DMS 273 treated with DMSO at 0.1 percent for 48 hours (cell line): ENCODE measurements around the gene MOK.
"Not testable (repeated sequence)": the region's sequence is repeated elsewhere in the genome, so short reads cannot be mapped to it uniquely, and the experiment has no call there.

Experiments
- DNase-seq: peaks from one replicate; lab custom pipeline; 2025; lab: John Stamatoyannopoulos, UW

MOK gene

DNA sequence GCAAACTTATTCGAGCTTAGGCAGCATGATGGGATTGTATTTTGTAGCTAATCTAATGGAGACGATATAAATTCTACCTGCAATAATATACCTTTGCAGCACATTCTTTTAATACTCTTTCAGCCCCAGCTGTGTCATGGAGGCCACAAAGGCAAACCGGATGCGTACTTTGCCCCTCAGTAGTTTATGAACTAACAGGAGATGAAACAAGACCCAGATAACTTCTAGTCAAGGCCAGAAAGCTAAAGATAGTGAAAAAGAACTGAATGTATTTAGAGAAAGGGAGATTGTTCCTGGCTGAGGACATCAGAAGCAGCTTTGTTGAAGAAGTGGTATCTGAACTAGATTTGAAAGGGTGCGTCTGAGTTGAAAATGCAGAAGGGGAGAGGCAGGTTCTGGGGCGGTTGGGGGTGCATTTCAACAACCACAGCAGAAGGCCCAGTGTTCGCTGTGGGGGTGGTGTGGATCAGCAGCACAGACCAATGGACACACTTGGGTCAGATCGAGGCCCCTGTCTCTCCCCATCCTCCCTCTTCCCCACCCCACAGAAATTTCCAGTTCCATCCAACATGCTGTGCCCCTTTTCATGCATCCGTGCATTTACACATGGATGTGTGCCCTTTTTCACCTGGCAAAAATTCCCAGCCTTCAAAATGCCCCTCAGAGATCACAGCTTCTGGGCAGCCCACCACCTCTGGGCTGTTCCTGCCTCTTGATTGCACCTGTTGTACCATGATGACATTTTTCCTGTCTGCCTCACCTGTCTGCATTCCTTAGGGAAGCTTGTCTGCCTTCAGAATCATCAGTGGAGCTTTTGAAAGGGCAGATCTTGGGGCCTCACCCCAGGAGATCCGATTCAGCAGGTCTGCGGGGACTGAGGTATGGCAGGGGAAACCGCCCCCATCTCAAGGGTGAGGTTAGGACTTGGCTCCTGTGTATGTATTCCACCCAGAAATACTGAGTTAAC is 16.8 kb upstream of the MOK start:
- no peak for DNase-seq

DNA sequence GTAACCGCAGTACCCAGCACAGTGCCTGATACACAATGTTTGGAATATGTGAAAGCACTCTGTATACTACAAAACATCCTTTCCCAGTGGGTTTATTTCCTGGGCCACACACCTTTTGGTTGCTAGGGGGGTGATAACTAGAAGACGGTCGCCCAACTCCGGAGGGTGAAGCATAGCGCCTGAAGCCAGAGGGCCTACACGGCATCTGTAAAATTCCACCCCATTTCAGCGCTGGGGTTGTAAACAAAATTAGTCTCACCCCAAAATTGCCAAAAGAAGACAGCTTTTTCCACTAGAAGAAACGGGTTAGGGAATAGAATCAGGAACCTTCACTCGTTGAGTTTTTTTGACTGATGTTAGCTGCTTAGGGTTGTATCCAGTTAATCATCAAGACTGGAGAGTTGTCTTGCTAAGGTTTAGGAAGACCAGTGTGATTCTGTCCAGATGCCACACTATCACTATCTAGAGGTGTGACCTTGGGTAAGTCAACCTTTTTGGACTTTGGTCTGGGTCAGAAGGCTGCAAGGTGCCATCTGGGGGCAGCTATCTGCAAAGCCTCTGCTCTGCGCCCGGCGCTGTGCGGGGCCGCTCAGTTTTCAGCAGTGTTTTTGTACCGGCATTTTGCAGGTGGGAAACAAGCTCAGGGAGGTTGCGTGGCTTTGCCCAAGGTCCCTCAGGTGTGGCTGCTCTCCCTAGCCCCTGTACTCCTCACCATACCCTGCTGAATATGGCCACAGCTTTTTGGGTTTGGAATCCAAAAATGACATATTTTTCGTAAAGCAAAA is 15.9 kb upstream of the MOK start:
- no peak for DNase-seq

- DNase-seq, result no peak
Observed at GRCh38 chr14:102320033-102320660, 15.2 kb upstream of the MOK start.

DNA sequence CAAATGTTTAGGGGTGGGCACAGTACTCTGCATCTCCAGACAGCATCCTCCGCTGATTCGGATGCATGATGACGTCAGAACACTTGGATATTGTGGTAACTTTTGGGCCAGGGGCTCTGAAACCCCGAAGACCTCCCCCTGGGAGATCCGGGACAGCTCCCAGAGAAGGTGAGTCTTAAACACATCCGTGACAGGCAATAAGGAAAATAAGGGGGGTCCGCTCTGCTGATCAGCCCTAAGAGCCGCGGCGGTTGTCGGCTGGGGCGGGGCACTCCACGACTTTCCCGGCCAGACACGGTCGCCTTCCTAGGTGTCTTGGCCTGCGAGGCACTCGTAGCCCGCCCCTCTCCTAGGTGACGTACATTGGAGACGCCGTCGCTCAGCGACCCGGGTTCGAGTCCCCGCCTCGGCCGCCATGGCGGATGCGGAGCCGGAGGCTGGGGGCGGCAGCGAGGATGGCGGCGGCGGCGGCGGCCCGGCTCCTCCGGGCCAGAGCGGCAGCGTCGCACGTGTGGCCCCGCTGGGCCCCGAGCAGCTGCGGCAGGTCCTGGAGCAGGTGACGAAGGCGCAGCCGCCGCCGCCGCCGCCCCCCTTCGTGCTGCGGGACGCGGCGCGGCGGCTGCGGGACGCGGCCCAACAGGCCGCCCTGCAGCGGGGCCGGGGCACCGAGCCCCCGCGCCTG is 14.5 kb upstream of the MOK start, which contains the start of gene ZNF839:
TSS of gene ZNF839 (plus strand) at position 396 of the 682 bp plus-strand sequence. CDS start at position 416, 20 bp downstream.
- peak; percentile 61 for DNase-seq

DNA sequence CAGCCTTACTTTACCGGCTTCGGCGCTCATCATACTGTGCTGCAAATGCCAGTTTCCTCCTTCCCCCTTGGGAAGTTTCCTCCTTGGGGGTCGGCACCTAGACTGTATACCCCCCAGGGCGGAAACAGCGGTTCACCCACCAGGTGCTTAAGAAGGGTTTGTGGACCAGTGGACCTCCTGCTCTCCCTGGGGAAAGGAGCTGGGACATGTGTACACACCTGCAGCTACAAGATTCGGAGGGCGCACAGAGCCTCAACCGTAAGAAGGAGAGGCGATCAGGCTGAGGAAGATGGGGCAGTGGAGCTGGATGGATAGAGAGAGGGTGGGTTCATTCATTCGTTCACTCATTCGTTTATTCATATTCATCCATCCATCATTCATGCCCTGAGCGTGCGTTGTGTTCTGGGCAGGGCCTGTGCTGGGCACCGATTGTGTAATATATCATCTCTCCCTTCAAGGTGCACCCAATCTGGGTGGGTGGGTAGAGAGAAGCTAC is 13.9 kb upstream of the MOK start:
- DNase-seq, result no peak

- DNase-seq, result peak; percentile 28
Observed at GRCh38 chr14:102317564-102318248, 12.7 kb upstream of the MOK start.

GRCh38 chr14:102316743-102317563 is 12.0 kb upstream of the MOK start:
- peak; percentile 67 for DNase-seq

- DNase-seq, result peak; percentile 29
Observed at GRCh38 chr14:102316338-102316742, 11.4 kb upstream of the MOK start.

DNA sequence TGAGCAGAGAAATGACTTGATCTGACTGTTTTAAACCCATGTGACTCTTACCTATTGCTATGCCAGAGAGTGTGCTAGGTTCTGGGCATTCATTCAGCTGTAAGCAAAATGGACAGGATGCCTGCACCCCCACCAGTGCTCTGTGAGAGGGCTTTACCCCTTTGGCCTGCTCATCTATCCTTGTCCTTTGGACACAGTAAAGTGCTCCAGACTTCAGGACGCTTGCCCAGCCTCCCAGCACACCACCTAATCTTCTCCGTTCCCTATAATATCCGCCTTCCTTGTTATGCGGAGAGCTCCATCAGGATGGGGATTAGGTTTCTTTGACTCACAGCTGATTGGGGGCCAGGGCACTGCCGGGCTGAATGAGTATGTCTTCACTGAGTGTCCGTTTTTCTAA is 10.2 kb upstream of the MOK start:
- DNase-seq, result no peak

DNA sequence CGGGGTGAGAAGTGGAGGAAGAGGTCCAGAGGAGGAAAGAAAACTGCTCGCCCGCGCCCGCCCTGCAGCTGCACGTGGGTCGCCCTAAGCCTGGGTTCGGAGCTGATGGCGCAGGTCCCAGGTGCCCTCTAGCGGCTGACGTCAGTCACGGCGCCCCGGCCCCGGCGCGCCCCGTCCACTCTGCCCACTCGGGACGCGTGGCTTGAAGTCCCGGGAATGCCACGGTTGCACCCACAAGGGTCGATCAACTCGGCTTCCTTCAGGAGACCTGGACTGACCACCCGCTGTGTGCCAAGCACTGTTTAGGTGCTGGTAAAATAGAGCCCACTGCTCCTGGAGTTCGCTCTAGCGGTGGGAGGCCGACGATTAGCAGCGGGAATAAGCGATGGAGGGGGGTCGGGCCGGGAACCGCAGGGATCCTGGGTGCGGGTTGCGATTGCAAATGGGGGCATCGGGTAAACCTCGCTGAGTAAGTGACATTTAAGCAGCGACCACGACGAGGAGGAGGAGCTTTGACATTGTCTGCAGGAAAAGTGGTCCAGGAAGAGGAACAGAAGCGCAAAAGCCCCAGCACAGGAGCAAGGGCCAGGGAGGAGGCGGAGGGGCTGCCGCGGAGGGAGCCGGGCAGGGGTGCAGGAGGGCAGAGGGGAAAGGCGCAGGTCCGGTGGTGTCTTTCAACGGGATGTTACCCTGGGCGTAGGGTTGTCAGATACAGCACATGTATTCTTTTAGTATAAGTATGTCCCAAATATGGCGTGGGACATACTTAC is 9.5 kb upstream of the MOK start:
- peak; percentile 55 for DNase-seq

DNA sequence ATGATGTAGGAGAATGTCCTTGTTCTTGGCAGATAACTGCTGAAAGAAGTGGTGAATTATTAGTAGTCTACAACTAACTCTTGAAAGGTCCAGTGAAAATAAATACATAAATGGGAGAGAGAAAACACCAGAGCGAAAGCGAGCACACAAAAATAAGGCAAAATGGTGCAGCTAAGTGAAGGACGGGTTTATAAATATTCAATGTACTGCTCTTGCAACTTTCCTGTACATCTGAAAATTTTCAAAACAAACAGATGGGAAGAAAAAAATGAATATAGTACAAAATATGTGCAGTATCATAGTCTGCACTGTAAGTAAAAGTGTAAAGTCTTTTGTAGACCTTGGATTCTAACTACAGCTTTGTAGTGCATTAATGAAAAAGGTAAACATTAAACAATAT is 1.3 kb downstream of the MOK start:
- DNase-seq, result no peak

DNA sequence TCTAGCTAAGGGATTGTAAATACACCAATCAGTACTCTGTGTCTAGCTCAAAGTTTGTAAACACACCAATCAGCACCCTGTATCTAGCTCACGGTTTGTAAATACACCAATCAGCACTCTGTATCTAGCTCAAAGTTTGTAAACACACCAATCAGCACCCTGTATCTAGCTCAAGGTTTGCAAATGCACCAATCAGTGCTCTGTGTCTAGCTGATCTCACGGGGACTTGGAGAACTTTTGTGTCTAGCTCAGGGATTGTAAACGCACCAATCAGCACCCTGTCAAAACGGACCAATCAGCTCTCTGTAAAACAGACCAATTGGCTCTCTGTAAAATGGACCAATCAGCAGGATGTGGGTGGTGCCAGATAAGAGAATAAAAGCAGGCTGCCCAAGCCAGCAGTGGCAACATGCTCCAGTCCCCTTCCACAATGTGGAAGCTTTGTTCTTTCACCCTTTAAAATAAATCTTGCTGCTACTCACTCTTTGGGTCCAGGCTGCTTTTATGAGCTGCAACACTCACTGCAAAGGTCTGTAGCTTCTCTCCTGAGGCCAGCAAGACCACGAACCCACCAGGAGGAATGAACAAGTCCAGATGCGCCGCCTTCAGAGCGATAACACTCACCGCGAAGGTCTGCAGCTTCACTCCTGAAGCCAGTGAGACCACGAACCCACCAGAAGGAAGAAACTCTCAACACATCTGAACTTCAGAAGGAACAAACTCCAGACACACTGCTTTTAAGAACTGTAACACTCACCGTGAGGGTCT is 6.5 kb downstream of the MOK start:
- DNase-seq, result not testable (repeated sequence)

- no peak for DNase-seq
Observed at GRCh38 chr14:102297436-102298170, 7.4 kb downstream of the MOK start.

GRCh38 chr14:102295270-102295669 is 9.7 kb downstream of the MOK start:
- DNase-seq, result no peak

GRCh38 chr14:102293781-102294180 is 11.2 kb downstream of the MOK start:
- DNase-seq, result no peak

GRCh38 chr14:102292441-102292840 is 12.5 kb downstream of the MOK start:
- DNase-seq, result no peak

DNA sequence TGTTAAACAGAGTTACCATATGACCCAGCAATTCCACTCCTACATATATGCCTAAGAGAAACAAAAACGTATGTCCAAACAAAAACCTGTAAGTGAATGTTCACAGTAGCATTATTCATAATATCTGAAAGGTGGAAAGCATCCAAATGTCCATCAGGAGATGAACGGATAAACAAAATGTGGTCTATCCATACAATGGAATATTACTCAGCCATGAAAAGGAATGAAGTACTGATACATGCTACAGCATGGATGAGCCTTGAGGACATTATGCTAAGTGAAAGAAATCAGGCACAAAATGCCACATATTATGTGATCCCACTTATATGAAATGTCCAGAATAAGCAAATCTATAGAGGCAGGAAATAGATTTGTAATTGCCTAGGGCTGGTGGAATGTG is 16.8 kb downstream of the MOK start:
- DNase-seq, result no peak

GRCh38 chr14:102285106-102285505 is 19.9 kb downstream of the MOK start:
- DNase-seq, result no peak
